Cardiac fibroblast (primary cell): Measurements from ENCODE around the gene CNTNAP2.
A peak's percentile ranks its signal among the peaks of the same experiment; 100 is the strongest.

Experiments used
- DNase-seq, 2 donors: peaks; one replicate each; pipeline versions ENCODE4 v3.0.0 to v3.0.0-alpha.2; 2010; ENCODE audit warnings: low read depth in 2 of 2
- H3K4me3 ChIP-seq, 2 donors: replicated peaks in 1 of 2; 1 replicate in 1 of 2; 2 replicates in 1 of 2; pipeline ENCODE4 v1.5.1; 2011; ENCODE audit warnings: low read depth in 2 of 2, low read length in 2 of 2, mild to moderate bottlenecking in 2 of 2, moderate library complexity in 1 of 2
- CTCF ChIP-seq: IDR thresholded peaks from one replicate; pipeline ENCODE4 v1.5.1; 2011; ENCODE audit warnings: low read depth, mild to moderate bottlenecking, low read length, inconsistent platforms

The CNTNAP2 gene

GRCh38 chr7:148177972-148178371 is 2061.4 kb downstream of the CNTNAP2 start:
- no peak for TF ChIP-seq CTCF
- DNase-seq, result no peak
- H3K4me3 ChIP-seq, result no peak overlapping the region

GRCh38 chr7:148180075-148180474 is 2063.5 kb downstream of the CNTNAP2 start:
- TF ChIP-seq CTCF, result no peak
- no peak for DNase-seq
- H3K4me3 ChIP-seq, result no peak overlapping the region

- DNase-seq, result peak in 1 of 2 donors; percentile 70
- no peak overlapping the region for H3K4me3 ChIP-seq
- TF ChIP-seq CTCF, result no peak
These were observed 2065.7 kb downstream of the CNTNAP2 start for GRCh38 chr7:148182264-148182663.

GRCh38 chr7:148185041-148185440 is 2068.4 kb downstream of the CNTNAP2 start:
- no peak for TF ChIP-seq CTCF
- DNase-seq, result peak in 1 of 2 donors; percentile 71
- no peak overlapping the region for H3K4me3 ChIP-seq

- DNase-seq, result no peak
- H3K4me3 ChIP-seq, result no peak overlapping the region
- no peak for TF ChIP-seq CTCF
These were observed 2070.9 kb downstream of the CNTNAP2 start for GRCh38 chr7:148187471-148187870.

GRCh38 chr7:148191391-148192065 is 2074.9 kb downstream of the CNTNAP2 start:
- no peak overlapping the region for H3K4me3 ChIP-seq
- no peak for TF ChIP-seq CTCF
- DNase-seq, result no peak

- no peak for DNase-seq
- no peak overlapping the region for H3K4me3 ChIP-seq
- no peak for TF ChIP-seq CTCF
These were observed 2075.9 kb downstream of the CNTNAP2 start for GRCh38 chr7:148192491-148192890.
